Superior temporal gyrus (tissue), 1 donor: ENCODE data around the gene SLC15A3.

Experiments used
- DNase-seq: peaks from one replicate; pipeline ENCODE4 v3.0.0-alpha.2; 2016; ENCODE audit errors: extremely low spot score

Gene SLC15A3

GRCh38 chr11:60951904-60952741 lies at the start of gene SLC15A3:
TSS of gene SLC15A3 (minus strand) at chr11:60952176. CDS start at chr11:60951551, 625 bp downstream.
- no peak for DNase-seq

DNA sequence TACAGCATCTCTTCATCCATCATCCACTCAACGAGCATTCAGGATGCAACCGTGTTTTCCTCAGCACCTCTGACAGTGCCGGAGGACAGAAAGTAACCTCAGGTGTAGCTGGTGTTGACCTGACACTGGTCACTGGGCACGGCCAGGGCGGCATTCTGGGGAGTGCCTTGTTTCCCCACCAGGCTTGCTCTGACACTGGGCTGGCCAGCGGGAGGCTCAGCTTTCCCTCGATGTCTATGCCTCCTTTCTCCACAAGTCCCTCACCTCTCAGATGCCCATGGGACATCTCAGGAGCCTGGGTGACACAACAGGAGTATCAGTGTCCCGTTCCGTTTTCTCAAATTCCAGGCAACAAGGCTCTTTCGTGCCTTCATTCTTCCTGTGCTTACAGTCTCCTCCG lies 48.5 kb upstream of the SLC15A3 start:
- no peak for DNase-seq

GRCh38 chr11:60996381-60997138 lies 44.6 kb upstream of the SLC15A3 start:
- no peak for DNase-seq

GRCh38 chr11:60995798-60996197 lies 43.8 kb upstream of the SLC15A3 start:
- DNase-seq, result no peak

DNA sequence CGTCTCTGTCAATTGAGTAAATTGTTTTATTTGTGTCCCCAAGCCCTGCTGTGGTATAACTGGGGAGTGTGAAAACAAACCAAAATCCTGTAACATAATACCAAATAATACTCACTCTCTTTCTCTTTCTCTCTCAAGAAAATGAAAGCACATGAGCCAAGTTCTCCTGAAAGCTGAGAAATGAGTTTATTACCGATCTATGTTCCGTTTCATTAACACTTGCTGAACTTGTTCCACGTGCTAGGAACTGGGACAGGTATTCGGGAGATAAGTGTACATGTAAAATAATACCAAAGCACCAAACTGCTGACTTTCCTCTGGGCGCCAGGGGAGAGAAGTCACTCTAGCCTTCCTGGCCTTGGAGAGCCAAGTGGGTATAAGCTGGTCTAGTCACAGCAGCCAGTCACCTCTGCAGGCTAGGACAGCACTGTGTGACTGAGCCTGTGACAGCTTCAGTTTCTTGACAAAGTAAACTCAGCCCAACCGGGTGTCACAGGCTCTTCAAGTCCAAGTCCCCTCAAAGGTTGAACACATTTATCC lies 42.6 kb upstream of the SLC15A3 start:
- DNase-seq, result no peak

DNA sequence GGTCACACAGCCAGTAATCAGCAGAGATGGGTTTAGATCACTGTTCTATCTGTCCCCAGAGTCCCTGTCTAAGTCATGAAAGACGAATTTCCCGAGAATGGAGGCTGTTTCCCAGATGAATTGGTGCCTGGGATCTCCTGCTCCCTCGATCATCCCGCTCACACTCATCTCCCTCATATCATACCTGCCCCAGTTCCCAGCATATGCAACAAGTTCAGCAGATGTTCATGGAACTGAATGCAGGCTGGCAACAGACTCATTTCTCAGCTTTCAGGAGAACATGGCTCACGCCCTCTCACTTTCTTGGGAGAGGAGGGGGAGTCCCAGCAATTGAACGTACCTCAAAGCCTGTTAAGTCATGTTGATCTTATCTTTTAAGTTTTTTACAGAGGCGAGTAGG lies 41.6 kb upstream of the SLC15A3 start:
- DNase-seq, result no peak

- peak; percentile 13 for DNase-seq
Observed at GRCh38 chr11:60992842-60993409, 41.0 kb upstream of the SLC15A3 start.

GRCh38 chr11:60991457-60991856 lies 39.5 kb upstream of the SLC15A3 start:
- DNase-seq, result no peak

GRCh38 chr11:60989093-60989650 lies 37.2 kb upstream of the SLC15A3 start:
- DNase-seq, result no peak

DNA sequence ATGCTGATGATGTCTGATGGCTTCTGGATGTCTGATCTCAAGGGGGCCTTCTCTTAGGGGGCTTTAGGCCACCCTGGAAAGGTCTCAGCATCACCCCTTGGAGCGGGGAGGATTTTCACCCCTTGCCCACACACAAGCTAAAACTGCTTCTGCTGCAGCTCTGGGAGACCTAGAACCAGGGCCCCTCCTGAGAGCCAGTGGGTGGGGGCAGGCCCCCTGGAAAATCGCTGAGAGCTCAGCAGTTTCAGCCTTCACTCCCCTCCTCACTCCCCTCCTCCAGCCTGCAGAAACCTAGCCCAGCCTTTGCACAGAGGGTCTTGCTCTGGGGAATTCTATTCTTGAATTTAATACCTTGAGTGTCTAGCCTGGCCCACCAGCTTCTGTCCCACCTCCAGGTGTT lies 36.7 kb upstream of the SLC15A3 start:
- DNase-seq, result no peak

GRCh38 chr11:60987577-60988277 lies 35.8 kb upstream of the SLC15A3 start:
- no peak for DNase-seq

DNA sequence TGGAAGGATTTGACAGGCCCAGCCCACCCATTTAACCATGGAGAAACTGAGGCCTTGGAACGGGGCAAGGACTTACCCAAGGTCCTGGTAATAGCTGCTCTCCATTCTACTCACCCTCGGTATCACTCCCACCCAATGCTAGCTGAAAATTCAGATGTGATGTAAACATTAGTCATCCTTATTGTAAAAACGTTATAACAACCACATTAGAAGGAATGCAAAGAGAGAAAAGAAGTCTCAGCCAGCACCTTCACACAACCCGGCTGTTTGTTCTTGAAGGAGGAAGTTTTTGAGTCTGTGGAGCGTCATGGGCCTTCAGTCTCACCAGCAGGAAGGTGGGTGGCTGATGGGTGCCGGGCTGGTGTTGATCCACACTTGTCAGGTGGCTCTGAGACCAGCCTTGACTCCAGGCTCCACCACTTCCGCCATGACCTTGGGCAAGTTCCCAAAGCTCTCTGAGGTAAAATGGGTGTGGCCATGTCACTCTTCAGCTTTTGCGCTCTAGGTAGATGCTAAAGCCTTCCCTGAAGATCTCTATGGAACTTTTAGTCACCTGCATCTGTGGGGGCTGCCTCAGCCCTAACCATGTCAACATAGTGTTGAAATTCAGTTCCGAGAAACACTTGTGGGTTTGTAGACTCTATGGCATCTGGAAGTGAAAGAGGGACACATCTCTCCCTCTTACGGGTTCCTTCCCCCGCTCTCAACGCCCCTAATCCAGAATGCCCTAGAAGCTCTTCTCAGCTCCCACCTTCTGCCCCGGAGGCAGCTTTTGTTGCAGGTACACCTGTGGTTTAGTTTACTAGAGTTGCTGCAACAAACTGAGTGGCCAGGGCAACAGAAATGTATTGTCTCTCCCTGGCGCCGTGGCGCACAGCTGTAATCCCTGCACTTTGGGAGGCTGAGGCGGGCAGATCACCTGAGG lies 34.3 kb upstream of the SLC15A3 start:
- no peak for DNase-seq

- no peak for DNase-seq
Observed at GRCh38 chr11:60985501-60985900, 33.5 kb upstream of the SLC15A3 start.

DNA sequence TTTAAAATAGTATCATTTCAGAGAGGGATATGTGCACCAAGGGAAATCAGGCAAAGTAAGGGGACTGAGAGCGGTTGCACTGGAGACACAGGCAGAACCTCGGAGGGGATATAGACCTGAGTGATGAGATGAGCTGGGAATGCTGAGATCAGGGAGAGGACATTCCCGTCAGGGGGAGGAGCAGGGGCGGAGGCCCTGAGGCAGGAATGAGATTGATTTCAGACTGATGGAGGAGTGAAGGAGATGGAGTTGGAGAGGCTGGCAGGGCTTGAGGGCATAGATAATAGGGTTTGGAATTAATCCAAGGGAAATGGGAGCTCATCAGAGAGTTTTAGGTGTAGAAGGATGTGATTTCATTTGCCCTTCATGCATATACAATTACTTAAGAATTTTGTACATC lies 32.7 kb upstream of the SLC15A3 start:
- DNase-seq, result no peak

- DNase-seq, result no peak
Observed at GRCh38 chr11:60984149-60984548, 32.2 kb upstream of the SLC15A3 start.

- DNase-seq, result no peak
Observed at GRCh38 chr11:60982184-60982583, 30.2 kb upstream of the SLC15A3 start.

GRCh38 chr11:60981515-60981914 lies 29.5 kb upstream of the SLC15A3 start:
- no peak for DNase-seq

DNA sequence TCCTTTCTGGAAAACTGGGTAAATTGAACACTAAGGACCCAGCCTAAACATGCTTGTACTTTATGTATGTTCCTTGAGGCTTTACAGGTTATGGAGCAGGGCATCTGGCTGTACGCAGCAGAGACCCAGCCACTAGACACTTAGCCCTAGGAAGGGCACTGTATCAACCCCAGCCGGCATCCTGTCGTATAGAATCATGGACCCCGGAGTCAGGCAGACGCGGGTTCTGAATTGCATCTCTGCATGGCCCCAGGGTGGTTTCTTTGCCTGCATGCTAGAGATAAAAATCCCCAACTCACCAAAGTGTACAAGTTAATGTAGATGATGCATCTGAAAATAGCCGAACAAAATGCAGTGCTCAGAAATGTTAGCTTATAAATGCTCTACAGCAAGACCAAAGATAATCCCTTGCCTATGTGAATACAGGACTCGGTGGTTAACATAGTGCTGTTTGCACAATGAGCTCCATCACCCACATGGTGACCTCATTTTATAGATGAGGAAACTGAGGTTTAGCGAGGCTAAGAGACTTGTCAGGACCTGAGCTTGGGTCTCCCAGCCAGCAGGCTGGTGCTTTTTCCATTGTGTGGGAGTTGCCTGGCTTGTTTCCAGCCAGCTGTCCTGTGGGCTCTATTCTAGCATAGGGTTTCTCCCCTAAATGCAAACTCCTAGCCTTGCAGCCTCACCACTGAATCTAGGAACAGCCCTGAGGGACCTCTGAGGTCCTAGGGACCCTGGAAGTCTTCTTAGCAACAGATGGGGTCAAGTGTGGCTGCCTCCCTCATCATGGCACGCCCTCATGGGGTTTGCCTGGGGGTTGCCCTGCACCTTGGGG lies 26.8 kb upstream of the SLC15A3 start:
- DNase-seq, result no peak

GRCh38 chr11:60977836-60978235 lies 25.9 kb upstream of the SLC15A3 start:
- DNase-seq, result no peak
